Upper lobe of left lung (tissue), 4 donors: Measurements from ENCODE around the gene FXYD7.

ENCODE experiments used
- CTCF ChIP-seq, 6 experiments: fragments of 450-650 bp in 4 of 6; fragments of 200-600 bp in 2 of 6; sonication (generic) in 2 of 6; IDR thresholded peaks; one replicate each; pipeline ENCODE4 v1.5.1; 2016 to 2019; ENCODE audit warnings: antibody characterized with exemption in 6 of 6
- EP300 ChIP-seq, 4 donors: sonication (generic); formaldehyde crosslinking; IDR thresholded peaks; one replicate each; pipeline ENCODE4 v1.5.1; 2017; ENCODE audit warnings: antibody characterized with exemption in 4 of 4, control low read depth in 2 of 4

GRCh38 chr19:35112995-35113688, 29.9 kb upstream of the FXYD7 start:
- TF ChIP-seq CTCF (IDR thresholded peaks at IDR 0.05) (no peak), EP300 (IDR thresholded peaks at IDR 0.05) (no peak)
